ENCODE results near the gene HNRNPA3.

- TF ChIP-seq EGR1 (IDR thresholded peaks at IDR 0.05; ENCODE audit: low read depth) = no peak
- TF ChIP-seq CTCF (IDR thresholded peaks at IDR 0.05 in 2 of 3, conservative IDR thresholded peaks at IDR 0.05 in 1 of 3; ENCODE audit: borderline replicate concordance in 1 of 3, insufficient read depth in 1 of 3, low read depth in 2 of 3, low read length in 2 of 3) = no peak
- no peak for TF ChIP-seq SP1 (IDR thresholded peaks at IDR 0.05; ENCODE audit: low read depth)
Observed at GRCh38 chr2:177260379-177260778, 47.8 kb downstream of the HNRNPA3 start.
